SJSA1 (cell line): ENCODE measurements around the gene GPHA2. TPM values are rescaled to one million over a fixed set of nuclear protein-coding genes. Genes with fewer than 3 reads are reported as not detected.

ENCODE experiments used
- DNase-seq, 2 experiments: peaks; one replicate each; pipeline ENCODE4 v3.0.0-alpha.2; 2015 to 2020; ENCODE audit warnings: low spot score in 2 of 2, low read depth in 1 of 2
- H3K27ac ChIP-seq: fragments of 250-450 bp; sonication (Bioruptor Pico); 2 replicates; pipeline ENCODE4 v1.5.1; 2020; ENCODE audit warnings: mild to moderate bottlenecking, moderate library complexity
- H3K27me3 ChIP-seq: fragments of 250-450 bp; sonication (Bioruptor Pico); replicated peaks from 2 replicates; pipeline ENCODE4 v1.5.1; 2020; ENCODE audit warnings: mild to moderate bottlenecking, moderate library complexity
- H3K36me3 ChIP-seq: fragments of 250-450 bp; sonication (Bioruptor Pico); 2 replicates; pipeline ENCODE4 v1.5.1; 2020; ENCODE audit warnings: mild to moderate bottlenecking
- H3K4me1 ChIP-seq: fragments of 250-450 bp; sonication (Bioruptor Pico); replicated peaks from 2 replicates; pipeline ENCODE4 v1.6.1; 2021; ENCODE audit warnings: mild to moderate bottlenecking
- H3K4me3 ChIP-seq: fragments of 250-450 bp; sonication (Bioruptor Pico); 2 replicates; pipeline ENCODE4 v1.5.1; 2020; ENCODE audit warnings: mild to moderate bottlenecking
- H3K9me3 ChIP-seq: fragments of 250-450 bp; sonication (Bioruptor Pico); replicated peaks from 2 replicates; pipeline ENCODE4 v1.5.1; 2020; ENCODE audit warnings: mild to moderate bottlenecking
- total RNA-seq: library from RNA; depleted of rRNA; stranded (reverse); fragments of >200 nt; shearing (Covaris generic); gene quantifications from 2 replicates; pipeline ENCODE4 v1.2.3, GENCODE V29; 2014

The GPHA2 gene
- total RNA-seq, 1 experiment from 2014 or later, result not detected

DNA sequence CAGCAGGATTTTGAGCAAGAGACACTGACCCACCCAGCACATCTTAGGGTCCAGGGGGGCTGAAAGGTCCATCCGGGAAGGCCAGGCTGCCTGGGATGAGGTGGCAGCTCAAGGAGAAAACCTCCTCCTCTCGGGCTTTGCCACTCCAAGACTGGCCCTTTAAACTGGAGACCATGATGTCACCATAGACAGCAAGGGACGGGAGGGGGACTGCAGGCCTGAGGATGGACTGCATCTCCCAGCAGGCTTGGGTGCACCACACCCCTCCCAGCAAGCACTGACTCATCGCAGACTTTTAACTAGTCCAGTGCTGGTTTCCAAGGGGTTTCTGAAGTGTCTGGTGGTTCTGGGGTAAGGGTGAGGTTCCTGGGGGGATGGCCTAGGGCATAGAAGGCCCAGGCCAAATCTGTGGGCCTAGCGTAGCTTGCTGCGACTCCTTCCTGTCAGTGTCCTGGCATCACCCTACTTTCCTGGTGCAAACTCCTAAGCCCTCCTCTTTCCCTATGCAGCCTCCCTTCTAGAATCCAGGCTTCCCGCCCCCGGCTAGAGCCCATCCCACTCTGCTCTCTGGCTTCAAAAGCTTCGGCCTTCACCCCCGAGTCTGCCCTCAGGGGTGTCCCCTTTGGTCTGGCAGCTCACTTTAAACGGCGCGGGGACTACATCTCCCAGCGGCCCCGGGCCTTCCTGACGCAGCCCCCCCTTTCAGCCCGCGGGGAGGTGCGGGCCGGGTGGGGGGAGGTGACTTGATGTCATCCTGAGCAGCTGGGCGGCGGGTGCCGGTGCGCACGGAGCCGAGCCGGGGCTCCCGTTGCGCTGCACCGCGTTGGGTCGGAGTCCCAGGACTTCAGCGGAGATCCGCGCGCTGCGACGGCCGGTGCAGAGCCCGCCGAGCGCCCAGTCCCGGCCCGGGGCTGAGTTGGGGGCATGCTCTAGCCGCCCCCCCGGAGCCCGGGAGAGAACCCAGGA, 11.5 kb downstream of the GPHA2 start, which contains the start of gene PPP2R5B:
PPP2R5B (plus strand) TSS at position 746 of the 966 bp plus-strand sequence. CDS start 1,046 bp downstream, outside the sequence.
- Histone ChIP-seq H3K27ac (peak within 1 kb of the TSS; percentile 63), H3K9me3 (no peaks in the 10 kb centered on the region), H3K27me3 (no peaks in the 10 kb centered on the region), H3K4me3 (peak within 1 kb of the TSS; percentile 77), H3K4me1 (peaks cover 16% of the 10 kb centered on the region), H3K36me3 (peaks cover 29% of the 10 kb centered on the region)
- DNase-seq, result peak; percentile 96 to 99

DNA sequence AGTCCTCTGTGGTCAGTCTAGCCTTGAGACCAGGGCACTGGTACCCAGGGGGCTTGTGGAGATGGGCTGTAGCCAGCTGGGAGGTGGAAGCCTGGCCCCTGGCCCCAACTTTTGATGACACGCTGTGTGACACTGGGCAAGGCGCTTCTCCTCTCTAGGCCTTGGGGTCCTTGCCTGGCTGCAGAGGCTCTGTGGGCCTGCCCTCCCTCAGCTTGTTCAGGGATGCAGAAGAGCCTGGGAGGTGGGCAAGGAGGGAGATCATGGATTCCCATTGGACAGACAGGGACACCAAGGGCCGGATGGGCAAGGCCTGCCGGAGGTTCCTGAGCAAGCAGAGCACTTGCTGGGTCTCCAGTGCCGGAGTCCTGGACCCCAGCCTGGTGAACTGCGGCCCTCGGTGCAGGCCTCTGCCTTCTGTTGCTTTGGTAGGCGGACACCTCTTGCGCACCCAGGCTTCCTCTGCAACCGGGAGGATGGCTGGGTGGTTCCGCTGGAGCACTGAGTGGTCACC, 12.5 kb downstream of the GPHA2 start:
- Histone ChIP-seq H3K27me3 (no peaks in the 10 kb centered on the region), H3K4me3 (no peak overlapping the region), H3K27ac (no peak overlapping the region), H3K9me3 (no peaks in the 10 kb centered on the region), H3K36me3 (peaks cover 21% of the 10 kb centered on the region), H3K4me1 (peaks cover 18% of the 10 kb centered on the region)
- DNase-seq, result no peak

- Histone ChIP-seq H3K36me3 (peaks cover 10% of the 10 kb centered on the region; the same call in 1 of the 2 replicates), H3K27ac (no peak overlapping the region), H3K9me3 (no peaks in the 10 kb centered on the region), H3K4me1 (peaks cover 25% of the 10 kb centered on the region), H3K27me3 (no peaks in the 10 kb centered on the region), H3K4me3 (no peak overlapping the region)
- DNase-seq, result no peak
Observed at GRCh38 chr11:64921384-64921783, 14.3 kb downstream of the GPHA2 start.

GRCh38 chr11:64920124-64920523, 15.6 kb downstream of the GPHA2 start:
- no peaks in the 10 kb centered on the region for H3K27me3 ChIP-seq
- H3K4me3 ChIP-seq, result no peak overlapping the region
- H3K9me3 ChIP-seq, result no peaks in the 10 kb centered on the region
- DNase-seq, result no peak
- H3K27ac ChIP-seq, result no peak overlapping the region
- H3K36me3 ChIP-seq, result peaks cover 6% of the 10 kb centered on the region; the same call in 1 of the 2 replicates
- H3K4me1 ChIP-seq, result peaks cover 30% of the 10 kb centered on the region

DNA sequence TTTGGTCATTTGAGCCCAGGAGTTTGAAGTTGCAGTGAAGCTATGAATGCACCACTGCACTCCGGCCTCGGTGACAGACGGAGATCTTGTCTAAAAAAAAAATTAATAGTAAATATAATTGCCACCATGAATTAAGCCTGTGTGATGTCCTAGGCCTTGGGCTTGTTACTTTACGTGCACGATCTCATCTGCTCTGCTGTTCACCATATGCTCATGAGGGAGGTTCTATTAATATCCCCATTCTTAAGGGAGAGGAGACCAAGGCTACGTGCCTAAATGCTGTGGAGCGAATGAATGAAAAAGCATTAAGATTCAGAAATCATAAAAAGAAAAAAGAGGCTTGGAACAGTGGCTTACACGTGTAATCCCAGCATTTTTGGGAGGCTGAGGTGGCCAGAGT, 16.1 kb downstream of the GPHA2 start:
- DNase-seq, result no peak
- no peak overlapping the region for H3K27ac ChIP-seq
- no peaks in the 10 kb centered on the region for H3K9me3 ChIP-seq
- peaks cover 4% of the 10 kb centered on the region; the same call in 1 of the 2 replicates for H3K36me3 ChIP-seq
- no peaks in the 10 kb centered on the region for H3K27me3 ChIP-seq
- peaks cover 27% of the 10 kb centered on the region for H3K4me1 ChIP-seq
- H3K4me3 ChIP-seq, result no peak overlapping the region

DNA sequence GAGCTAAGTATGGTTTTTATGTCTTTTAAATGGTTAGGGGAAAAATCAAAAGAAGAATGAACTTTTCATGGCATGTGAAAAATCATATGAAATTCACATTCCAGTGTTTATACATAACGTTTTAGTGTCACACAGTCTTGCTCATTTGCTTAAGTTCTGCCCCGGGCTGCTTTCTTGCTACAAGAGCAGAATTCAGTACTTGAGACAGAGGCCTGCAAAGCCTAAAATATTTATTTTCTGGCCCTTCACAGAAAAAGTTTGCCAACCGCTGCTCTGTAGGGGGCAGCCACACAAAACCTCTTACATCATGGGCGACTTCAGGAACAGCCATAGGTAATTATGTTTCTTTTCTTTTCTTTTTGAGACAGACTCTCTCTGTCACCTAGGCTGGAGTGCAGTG, 17.7 kb downstream of the GPHA2 start:
- Histone ChIP-seq H3K36me3 (peaks cover 15% of the 10 kb centered on the region), H3K9me3 (no peaks in the 10 kb centered on the region), H3K4me3 (peak overlapping the region; percentile 60), H3K27ac (no peak overlapping the region), H3K4me1 (peaks cover 17% of the 10 kb centered on the region), H3K27me3 (no peaks in the 10 kb centered on the region)
- DNase-seq, result peak; percentile 45 to 59

GRCh38 chr11:64917663-64917995, 18.1 kb downstream of the GPHA2 start:
- H3K27me3 ChIP-seq, result no peaks in the 10 kb centered on the region
- peaks cover 17% of the 10 kb centered on the region for H3K4me1 ChIP-seq
- H3K36me3 ChIP-seq, result peaks cover 19% of the 10 kb centered on the region
- H3K9me3 ChIP-seq, result no peaks in the 10 kb centered on the region
- H3K4me3 ChIP-seq, result peak overlapping the region; percentile 60
- H3K27ac ChIP-seq, result no peak overlapping the region
- DNase-seq, result no peak

DNA sequence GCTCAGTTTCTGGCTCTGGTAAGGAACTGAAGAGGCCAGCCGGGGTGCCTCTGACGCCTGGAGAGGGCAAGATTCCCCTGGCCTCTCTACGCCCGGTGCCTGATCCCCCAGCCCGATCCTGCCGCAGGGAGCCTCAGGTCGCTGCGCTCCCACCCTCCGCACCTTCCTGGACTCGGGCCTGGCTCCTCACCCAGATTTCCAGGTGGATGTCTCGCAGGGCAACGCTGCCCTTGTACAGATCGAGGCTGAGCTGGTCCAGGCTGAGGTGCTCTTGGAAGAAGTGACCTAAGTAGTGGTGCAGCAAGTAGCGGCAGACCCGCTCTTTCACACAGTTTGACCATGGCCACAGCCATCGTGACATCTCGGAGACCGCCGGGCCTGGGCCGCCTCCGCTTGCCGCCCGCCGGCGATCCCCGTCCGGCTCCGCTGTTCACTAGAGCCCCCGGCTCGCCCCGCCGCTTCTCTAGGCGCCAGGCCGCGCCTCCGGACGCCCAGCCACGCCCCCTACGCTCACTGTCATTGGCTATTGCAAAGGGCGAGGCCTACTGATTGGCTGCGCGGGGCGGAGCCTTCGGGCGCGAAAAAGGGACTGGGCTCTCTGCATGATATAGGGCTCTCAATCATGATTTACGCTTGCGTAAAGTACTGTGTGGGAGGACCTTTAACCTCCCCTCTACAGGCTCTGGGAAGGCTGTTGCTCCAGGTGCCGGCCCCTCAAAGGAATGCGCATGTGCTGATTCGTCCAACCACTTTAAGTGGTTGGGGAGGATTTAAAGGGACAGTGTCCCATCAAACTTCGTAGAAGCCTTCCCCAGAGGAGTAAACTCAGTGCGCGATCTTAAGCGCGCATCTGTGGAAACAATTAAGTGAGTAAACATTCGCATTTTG, 18.7 kb downstream of the GPHA2 start, which contains the start of gene ATG2A:
ATG2A (minus strand) TSS at position 435 of the 888 bp plus-strand sequence; CDS start at position 361, 74 bp downstream.
- peaks cover 25% of the 10 kb centered on the region for H3K36me3 ChIP-seq
- H3K4me1 ChIP-seq, result peaks cover 17% of the 10 kb centered on the region

DNA sequence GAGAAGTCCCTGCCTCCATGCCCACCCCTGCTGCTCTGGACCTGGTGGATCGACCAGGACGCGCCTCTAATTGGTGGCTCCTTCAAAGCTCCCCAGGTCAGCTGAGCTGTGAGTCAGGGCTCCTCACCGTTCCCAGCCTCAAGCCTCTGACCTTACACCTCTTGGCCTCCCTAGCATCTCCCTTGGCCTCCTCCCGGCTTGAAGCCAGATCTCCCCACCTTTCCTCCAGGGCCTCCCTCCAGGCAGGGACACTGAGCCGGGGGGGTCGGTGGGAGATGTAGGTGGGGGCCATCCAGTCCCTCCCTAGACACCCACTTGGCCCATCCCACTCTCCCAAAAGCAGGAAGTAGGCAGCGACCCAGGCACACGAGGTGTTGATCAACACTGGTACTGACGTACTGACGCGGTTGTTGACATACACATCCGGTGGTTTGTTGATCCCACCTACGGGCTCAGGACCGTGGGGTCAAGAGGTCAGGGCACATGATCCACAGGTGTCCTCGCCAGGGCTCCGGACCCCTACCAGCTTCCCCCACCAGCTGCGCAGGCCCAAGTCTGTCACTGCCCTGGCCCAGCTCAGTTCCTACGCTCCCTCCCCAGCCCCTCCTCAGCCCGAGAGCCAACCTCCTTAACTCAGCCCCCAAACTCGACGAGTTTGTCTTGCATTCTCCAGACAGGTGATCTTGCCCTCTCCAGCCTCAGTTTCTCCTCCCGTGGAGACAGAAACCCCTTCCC, 19.5 kb downstream of the GPHA2 start:
- H3K4me1 ChIP-seq, result peaks cover 17% of the 10 kb centered on the region
- peak overlapping the region; percentile 14 for H3K27ac ChIP-seq
- no peaks in the 10 kb centered on the region for H3K9me3 ChIP-seq
- peak overlapping the region; percentile 60 for H3K4me3 ChIP-seq
- H3K36me3 ChIP-seq, result peaks cover 33% of the 10 kb centered on the region
- DNase-seq, result peak in 1 of 2 experiments; percentile 65
- H3K27me3 ChIP-seq, result no peaks in the 10 kb centered on the region

More for the DNA sequence above, 18.7 kb downstream of the GPHA2 start, which contains the start of gene ATG2A:
- DNase-seq, result peak; percentile 100
- Histone ChIP-seq H3K27me3 (no peaks in the 10 kb centered on the region), H3K4me3 (peak within 1 kb of the TSS; percentile 60), H3K9me3 (no peaks in the 10 kb centered on the region), H3K27ac (peak within 1 kb of the TSS; percentile 14)

- Histone ChIP-seq H3K36me3 (peaks cover 41% of the 10 kb centered on the region), H3K4me1 (peaks cover 17% of the 10 kb centered on the region), H3K27ac (no peak overlapping the region), H3K27me3 (no peaks in the 10 kb centered on the region), H3K9me3 (no peaks in the 10 kb centered on the region), H3K4me3 (no peak overlapping the region)
- no peak for DNase-seq
Observed at GRCh38 chr11:64915376-64915887, 20.3 kb downstream of the GPHA2 start.

DNA sequence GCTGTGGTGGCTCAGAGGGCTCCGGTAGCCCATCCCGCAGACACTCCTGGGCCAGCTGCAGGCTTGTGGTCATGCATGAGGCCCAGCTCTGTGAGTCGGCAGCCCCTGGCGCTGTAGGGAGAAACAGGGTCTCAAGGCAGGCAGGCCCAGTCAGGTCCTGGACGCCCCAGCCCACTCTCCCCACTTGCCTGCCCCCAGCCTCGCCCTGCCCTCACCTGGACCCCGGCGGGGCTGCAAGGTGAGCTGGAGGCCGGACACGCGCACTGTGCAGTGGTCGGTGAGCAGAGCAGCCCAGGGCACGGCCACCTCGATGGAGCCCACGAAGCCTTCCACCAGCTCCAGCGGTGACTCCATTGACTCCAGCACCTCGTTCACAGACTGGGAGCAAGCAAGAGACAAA, 21.6 kb downstream of the GPHA2 start:
- H3K27me3 ChIP-seq, result no peaks in the 10 kb centered on the region
- H3K36me3 ChIP-seq, result peaks cover 54% of the 10 kb centered on the region
- H3K27ac ChIP-seq, result no peak overlapping the region
- no peaks in the 10 kb centered on the region for H3K9me3 ChIP-seq
- no peak for DNase-seq
- H3K4me3 ChIP-seq, result no peak overlapping the region
- H3K4me1 ChIP-seq, result peaks cover 17% of the 10 kb centered on the region

- Histone ChIP-seq H3K36me3 (peaks cover 63% of the 10 kb centered on the region), H3K4me1 (peaks cover 16% of the 10 kb centered on the region), H3K4me3 (no peak overlapping the region), H3K9me3 (no peaks in the 10 kb centered on the region), H3K27ac (no peak overlapping the region), H3K27me3 (no peaks in the 10 kb centered on the region)
- no peak for DNase-seq
Observed at GRCh38 chr11:64913171-64913727, 22.4 kb downstream of the GPHA2 start.
